H9 (cell line): Measurements from ENCODE around the gene MYL3. TPM values are rescaled to one million over a fixed set of nuclear protein-coding genes. Genes with fewer than 3 reads are reported as not detected.
"Not testable (repeated sequence)": the region's sequence is repeated elsewhere in the genome, so short reads cannot be mapped to it uniquely, and the experiment has no call there.

Experiments used
- DNase-seq: peaks from one replicate; pipeline ENCODE4 v3.0.0-alpha.2; 2017
- H2AFZ ChIP-seq: one replicate; pipeline ENCODE4 v1.6.1; 2013; ENCODE audit warnings: mild to moderate bottlenecking, low read length, control low read depth, moderate library complexity
- H2AK5ac ChIP-seq: 2 replicates; pipeline ENCODE4 v1.6.1; 2013; ENCODE audit warnings: low read length, control low read depth, mixed read lengths; ENCODE audit not compliant: insufficient read length
- H2BK120ac ChIP-seq: one replicate; pipeline ENCODE4 v1.6.1; 2013; ENCODE audit warnings: low read depth, mild to moderate bottlenecking, low read length, control low read depth, inconsistent platforms; ENCODE audit not compliant: poor library complexity, severe bottlenecking
- H2BK12ac ChIP-seq: 2 replicates; pipeline ENCODE4 v1.6.1; 2013; ENCODE audit warnings: low read length, control low read depth, mixed read lengths, low read depth; ENCODE audit not compliant: insufficient read length
- H2BK15ac ChIP-seq: 2 replicates; pipeline ENCODE4 v1.6.1; 2013; ENCODE audit warnings: low read depth, low read length, control low read depth
- H2BK20ac ChIP-seq: one replicate; pipeline ENCODE4 v1.6.1; 2013; ENCODE audit warnings: low read depth, mild to moderate bottlenecking, low read length, control low read depth, inconsistent platforms; ENCODE audit not compliant: poor library complexity, severe bottlenecking
- H2BK5ac ChIP-seq: 2 replicates; pipeline ENCODE4 v1.6.1; 2013; ENCODE audit warnings: low read length, control low read depth, mixed read lengths; ENCODE audit not compliant: insufficient read length
- H3K14ac ChIP-seq: 2 replicates; pipeline ENCODE4 v1.6.1; 2013; ENCODE audit warnings: low read length, control low read depth; ENCODE audit not compliant: insufficient read depth
- H3K18ac ChIP-seq: 2 replicates; pipeline ENCODE4 v1.6.1; 2013; ENCODE audit warnings: low read depth, mild to moderate bottlenecking, mixed read lengths, low read length, control low read depth; ENCODE audit not compliant: insufficient read length
- H3K23ac ChIP-seq: 2 replicates; pipeline ENCODE4 v1.6.1; 2013; ENCODE audit warnings: low read length, control low read depth, mixed read lengths, low read depth; ENCODE audit not compliant: insufficient read length
- H3K23me2 ChIP-seq: 2 replicates; pipeline ENCODE4 v1.6.1; 2013; ENCODE audit warnings: low read depth, mild to moderate bottlenecking, mixed read lengths, low read length, control low read depth; ENCODE audit not compliant: insufficient read length, poor library complexity, severe bottlenecking
- H3K27ac ChIP-seq: 2 replicates; pipeline ENCODE4 v1.5.1; 2013; ENCODE audit warnings: low read length, control low read depth, mixed read lengths, low read depth; ENCODE audit not compliant: insufficient read length
- H3K27me3 ChIP-seq: 2 replicates; pipeline ENCODE4 v1.6.1; 2013; ENCODE audit warnings: low read length, control low read depth, inconsistent platforms; ENCODE audit not compliant: insufficient read depth
- H3K4ac ChIP-seq: 2 replicates; pipeline ENCODE4 v1.6.1; 2013; ENCODE audit warnings: low read depth, mild to moderate bottlenecking, control low read depth, inconsistent platforms, low read length, moderate library complexity
- H3K4me1 ChIP-seq: 2 replicates; pipeline ENCODE4 v1.6.1; 2013; ENCODE audit warnings: low read length, control low read depth, inconsistent platforms; ENCODE audit not compliant: insufficient read depth
- H3K4me2 ChIP-seq: 2 replicates; pipeline ENCODE4 v1.6.1; 2013; ENCODE audit warnings: low read length, control low read depth, mixed read lengths; ENCODE audit not compliant: insufficient read length, insufficient read depth
- H3K56ac ChIP-seq: 2 replicates; pipeline ENCODE4 v1.6.1; 2013; ENCODE audit warnings: low read depth, mild to moderate bottlenecking, mixed read lengths, low read length, control low read depth; ENCODE audit not compliant: insufficient read length
- H3K79me1 ChIP-seq: 2 replicates; pipeline ENCODE4 v1.6.1; 2013; ENCODE audit warnings: low read depth, mild to moderate bottlenecking, moderate library complexity, low read length, control low read depth, inconsistent platforms; ENCODE audit not compliant: insufficient read depth, poor library complexity, severe bottlenecking
- H3K79me2 ChIP-seq: 2 replicates; pipeline ENCODE4 v1.6.1; 2013; ENCODE audit warnings: low read length, control low read depth, inconsistent platforms; ENCODE audit not compliant: insufficient read depth
- H3K9ac ChIP-seq: 2 replicates; pipeline ENCODE4 v1.6.1; 2013; ENCODE audit warnings: low read length, control low read depth, mixed read lengths; ENCODE audit not compliant: insufficient read length; ENCODE audit errors: extremely low read depth
- H3K9me3 ChIP-seq: one replicate; pipeline ENCODE4 v1.6.1; 2013; ENCODE audit warnings: low read depth, low read length, inconsistent platforms; ENCODE audit not compliant: control insufficient read depth
- H3T11ph ChIP-seq: one replicate; pipeline ENCODE4 v1.6.1; 2013; ENCODE audit warnings: mild to moderate bottlenecking, low read length, control low read depth, inconsistent platforms
- H4K20me1 ChIP-seq: one replicate; pipeline ENCODE4 v1.6.1; 2013; ENCODE audit not compliant: control insufficient read depth, insufficient read length, insufficient read depth
- H4K5ac ChIP-seq: 2 replicates; pipeline ENCODE4 v1.6.1; 2013; ENCODE audit warnings: low read depth, mild to moderate bottlenecking, mixed read lengths, low read length, control low read depth; ENCODE audit not compliant: insufficient read length
- H4K8ac ChIP-seq: replicated peaks from 2 replicates; pipeline ENCODE4 v1.6.1; 2013; ENCODE audit warnings: low read length, control low read depth, mixed read lengths, low read depth; ENCODE audit not compliant: insufficient read length
- H4K91ac ChIP-seq: 2 replicates; pipeline ENCODE4 v1.6.1; 2013; ENCODE audit warnings: low read depth, mild to moderate bottlenecking, moderate library complexity, mixed read lengths, low read length, control low read depth; ENCODE audit not compliant: insufficient read length
- H3K27ac Mint-ChIP-seq, 3 experiments: 2 replicates in 2 of 3; 3 replicates in 1 of 3; pipeline ENCODE4 v1.8.0; 2020 to 2021; ENCODE audit warnings: mixed read lengths in 3 of 3, mild to moderate bottlenecking in 1 of 3, moderate library complexity in 1 of 3
- H3K27me3 Mint-ChIP-seq: 2 replicates; pipeline ENCODE4 v1.8.0; 2021; ENCODE audit warnings: low read depth, mild to moderate bottlenecking, moderate library complexity, mixed read lengths
- H3K36me3 Mint-ChIP-seq, 3 experiments: 2 replicates in 2 of 3; 3 replicates in 1 of 3; pipeline ENCODE4 v1.8.0; 2020 to 2021; ENCODE audit warnings: low read depth in 3 of 3, mixed read lengths in 3 of 3; ENCODE audit not compliant: insufficient read depth in 1 of 3
- H3K4me1 Mint-ChIP-seq, 2 experiments: 2 replicates each; pipeline ENCODE4 v1.8.0; 2020; ENCODE audit warnings: mixed read lengths in 2 of 2
- H3K4me3 Mint-ChIP-seq, 2 experiments: 2 replicates in 1 of 2; 3 replicates in 1 of 2; pipeline ENCODE4 v1.8.0; 2020 to 2021; ENCODE audit warnings: mild to moderate bottlenecking in 2 of 2, mixed read lengths in 2 of 2, moderate library complexity in 1 of 2
- H3K9me3 Mint-ChIP-seq, 2 experiments: 2 replicates in 1 of 2; 3 replicates in 1 of 2; pipeline ENCODE4 v1.8.0; 2020; ENCODE audit warnings: mild to moderate bottlenecking in 2 of 2, mixed read lengths in 2 of 2, moderate library complexity in 1 of 2
- CTCF ChIP-seq: fragments of 200-600 bp; sonication (generic); conservative IDR thresholded peaks from 3 replicates; pipeline ENCODE4 v1.8.0; 2021; ENCODE audit warnings: antibody characterized with exemption, mild to moderate bottlenecking
- WGBS: extraction: QIAGEN DNeasy Blood & Tissue Kit; methylation state at CpG from one replicate; pipeline ENCODE4 v1.1.7; 2013; ENCODE audit warnings: missing lambda C conversion rate, low lambda C conversion rate, mixed read lengths; ENCODE audit not compliant: insufficient read length; ENCODE audit errors: extremely low coverage; 5-methylcytosine and 5-hydroxymethylcytosine counted together
- total RNA-seq: library from RNA; stranded (reverse); gene quantifications from 2 replicates; pipeline ENCODE4 v1.2.1, GENCODE V29; 2021

MYL3 gene
- total RNA-seq, 1 experiment from 2014 or later, result 0.24 TPM

DNA sequence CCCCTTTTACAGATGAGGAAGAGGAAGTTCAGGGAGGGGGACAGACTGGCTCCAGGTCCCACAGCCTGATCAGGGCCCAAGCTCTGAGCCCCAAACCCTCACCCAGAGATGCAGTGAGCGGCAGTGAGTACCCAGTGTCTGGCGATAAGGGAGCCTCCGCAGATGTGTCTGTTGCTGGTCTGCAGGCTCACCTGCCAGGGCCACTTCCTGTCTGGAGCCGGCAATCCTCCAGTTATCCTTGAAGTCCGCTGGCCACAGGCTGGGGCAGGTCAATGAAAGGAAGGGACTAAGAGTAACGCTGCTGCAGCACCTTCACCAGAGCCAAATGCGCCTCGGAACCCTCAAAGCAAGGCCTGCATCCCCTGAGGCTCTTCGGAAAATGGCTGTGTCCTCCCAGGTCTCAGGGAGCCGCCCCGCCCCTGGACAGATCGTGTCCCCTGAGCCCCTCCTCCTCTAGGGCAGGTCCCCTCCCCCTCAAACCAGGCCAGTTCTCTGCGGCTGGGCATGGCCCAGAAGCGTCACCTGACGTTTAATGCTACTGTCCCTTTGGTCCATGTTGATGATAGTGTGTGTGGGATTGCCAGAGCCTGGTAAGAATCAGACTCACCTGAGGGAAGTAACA, 51.5 kb downstream of the MYL3 start:
- no peak overlapping the region for H2AK5ac ChIP-seq
- no peak overlapping the region; a peak in 1 of 7 replicates for H3K27ac Mint-ChIP-seq
- H3K36me3 Mint-ChIP-seq, result peaks cover 2 to 7% (median 4%) of the 10 kb centered on the region in 3 experiments; a peak in 2 of 7 replicates
- no peak for TF ChIP-seq CTCF
- H3K9me3 ChIP-seq, result no peaks in the 10 kb centered on the region
- H4K20me1 ChIP-seq, result no peaks in the 10 kb centered on the region
- H3K4me1 ChIP-seq, result no peaks in the 10 kb centered on the region
- H4K5ac ChIP-seq, result no peak overlapping the region
- H2BK12ac ChIP-seq, result no peak overlapping the region
- no peak overlapping the region for H3K4ac ChIP-seq
- no peak overlapping the region for H2BK5ac ChIP-seq
- H3K14ac ChIP-seq, result peak overlapping the region; percentile 69
- H2BK20ac ChIP-seq, result no peak overlapping the region
- peak overlapping the region; percentile 62 to 73 for H3K4me3 Mint-ChIP-seq
- no peak overlapping the region for H3T11ph ChIP-seq
- no peaks in the 10 kb centered on the region for H3K79me2 ChIP-seq
- H2BK15ac ChIP-seq, result no peak overlapping the region
- H3K18ac ChIP-seq, result peak overlapping the region; percentile 83
- no peak overlapping the region for H4K91ac ChIP-seq
- H3K79me1 ChIP-seq, result no peaks in the 10 kb centered on the region
- H3K9me3 Mint-ChIP-seq, result no peaks in the 10 kb centered on the region
- H3K9ac ChIP-seq, result no peak overlapping the region
- peaks cover 30% of the 10 kb centered on the region for H3K27me3 Mint-ChIP-seq
- no peak overlapping the region for H3K27ac ChIP-seq
- H2AFZ ChIP-seq, result no peak overlapping the region
- peak; percentile 91 for DNase-seq
- no CpG with 5 or more reads among the region's 15 CpGs for WGBS
- H3K23ac ChIP-seq, result no peak overlapping the region
- H3K4me1 Mint-ChIP-seq, result peaks cover 16 to 22% of the 10 kb centered on the region in 2 experiments
- no peak overlapping the region for H2BK120ac ChIP-seq
- no peak overlapping the region for H4K8ac ChIP-seq
- H3K4me2 ChIP-seq, result peak overlapping the region; percentile 62
- H3K27me3 ChIP-seq, result no peaks in the 10 kb centered on the region
- H3K56ac ChIP-seq, result no peak overlapping the region
- H3K23me2 ChIP-seq, result peaks cover 10% of the 10 kb centered on the region

DNA sequence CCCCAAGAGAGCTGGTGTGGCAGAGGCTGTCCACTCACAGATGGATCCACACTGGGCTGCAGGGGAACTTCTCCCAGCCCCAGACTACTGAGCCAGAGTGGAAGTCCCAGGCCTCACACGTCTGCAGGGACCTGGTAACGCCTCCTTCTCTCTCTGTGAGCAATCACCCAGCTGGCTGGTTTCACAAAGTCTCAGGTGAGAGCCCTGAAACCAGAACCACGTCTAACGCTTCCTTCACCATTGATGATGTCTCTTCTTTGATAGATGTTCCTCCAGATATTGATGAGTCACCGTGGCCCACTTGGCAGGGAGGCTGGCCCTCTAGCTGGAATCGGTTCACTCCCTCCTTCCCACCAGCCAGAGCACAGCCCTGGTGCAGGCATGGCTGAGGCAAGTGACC, 54.5 kb downstream of the MYL3 start:
- H2AFZ ChIP-seq, H3K23ac ChIP-seq, H4K5ac ChIP-seq, DNase-seq, H2BK120ac ChIP-seq, H3K4me2 ChIP-seq, H3K79me1 ChIP-seq, H2BK12ac ChIP-seq, H3T11ph ChIP-seq, H3K23me2 ChIP-seq, H3K9ac ChIP-seq, H3K36me3 Mint-ChIP-seq, H2AK5ac ChIP-seq, H4K20me1 ChIP-seq, H3K18ac ChIP-seq, H3K56ac ChIP-seq, H2BK20ac ChIP-seq, H3K27ac Mint-ChIP-seq, H2BK5ac ChIP-seq, H3K27me3 ChIP-seq, H2BK15ac ChIP-seq, H3K4me3 Mint-ChIP-seq, H3K4me1 ChIP-seq, H3K9me3 Mint-ChIP-seq, H3K27ac ChIP-seq, H3K14ac ChIP-seq, H3K4ac ChIP-seq, H4K8ac ChIP-seq, H3K79me2 ChIP-seq, H4K91ac ChIP-seq, H3K9me3 ChIP-seq: not testable (repeated sequence)
- no CpG with 5 or more reads among the region's 6 CpGs for WGBS
- Mint-ChIP-seq H3K27me3 (peaks cover 12% of the 10 kb centered on the region), H3K4me1 (peaks cover 16 to 18% of the 10 kb centered on the region in 2 experiments)
